Activated CD4-positive, alpha-beta T cell treated with anti-CD3 and anti-CD28 coated beads, Interleukin-2, amount 50 U/mL, for 48 hours (primary cell): ENCODE data around the gene CETP.
"Not testable (repeated sequence)": the region's sequence is repeated elsewhere in the genome, so short reads cannot be mapped to it uniquely, and the experiment has no call there.

ENCODE experiments used
- DNase-seq, 2 experiments: peaks; one replicate each; pipeline ENCODE4 v3.0.0-alpha.2; 2020

Gene CETP

DNA sequence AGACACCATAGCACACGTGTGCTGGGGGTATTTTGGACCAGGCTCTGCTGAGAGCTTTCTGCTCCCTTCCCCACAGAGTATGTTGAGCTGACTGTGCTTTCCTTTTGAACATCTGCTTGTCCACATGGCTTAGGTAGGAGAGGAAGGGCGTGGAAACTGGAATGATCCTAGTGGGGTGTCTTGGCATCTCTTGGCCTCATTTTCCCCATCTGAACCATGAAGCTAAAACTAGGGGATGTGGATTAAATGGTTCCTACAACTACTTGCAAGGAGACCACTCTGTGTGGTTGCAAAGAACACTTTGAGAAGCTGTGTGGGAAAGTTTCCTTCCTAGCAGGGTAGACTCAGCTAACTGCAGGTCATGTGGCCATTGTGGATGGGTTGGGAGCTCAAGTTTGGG, 20.9 kb downstream of the CETP start:
- DNase-seq, result no peak

DNA sequence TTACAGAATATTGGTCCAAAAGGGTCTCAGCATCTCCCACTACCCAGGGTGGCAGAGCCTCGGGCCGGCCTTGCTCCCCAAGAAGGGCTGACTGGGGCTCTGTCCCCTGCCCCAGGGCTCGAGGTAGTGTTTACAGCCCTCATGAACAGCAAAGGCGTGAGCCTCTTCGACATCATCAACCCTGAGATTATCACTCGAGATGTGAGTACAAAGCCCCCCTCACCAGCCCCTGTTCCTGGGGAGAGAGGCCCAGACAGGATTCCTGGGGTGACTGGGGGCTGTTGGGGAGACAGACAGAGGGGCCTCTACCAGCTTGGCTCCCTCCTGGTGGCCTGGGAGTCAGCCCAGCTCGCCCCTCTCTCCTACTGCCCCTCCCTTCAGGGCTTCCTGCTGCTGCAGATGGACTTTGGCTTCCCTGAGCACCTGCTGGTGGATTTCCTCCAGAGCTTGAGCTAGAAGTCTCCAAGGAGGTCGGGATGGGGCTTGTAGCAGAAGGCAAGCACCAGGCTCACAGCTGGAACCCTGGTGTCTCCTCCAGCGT, 21.5 kb downstream of the CETP start:
- no peak for DNase-seq

DNA sequence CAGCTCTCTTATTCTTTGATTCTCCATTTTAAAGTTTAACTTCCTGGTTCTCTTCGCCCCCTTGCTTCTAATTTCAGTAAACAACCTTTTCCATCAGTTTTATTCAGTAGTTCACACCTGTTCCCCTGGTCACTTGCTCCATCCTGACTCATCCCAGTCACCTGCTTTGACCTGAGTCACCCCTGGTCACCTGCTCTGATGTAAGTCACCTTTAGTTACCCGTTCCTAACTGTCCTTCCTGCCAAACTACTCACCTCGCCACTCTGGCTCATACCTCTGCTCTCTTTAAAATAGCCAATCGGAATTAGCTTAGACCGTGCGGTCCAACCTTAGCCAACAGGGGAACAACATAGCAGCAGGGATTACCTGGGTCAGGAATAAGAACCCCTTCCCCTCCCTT, 22.9 kb downstream of the CETP start:
- DNase-seq, result no peak

DNA sequence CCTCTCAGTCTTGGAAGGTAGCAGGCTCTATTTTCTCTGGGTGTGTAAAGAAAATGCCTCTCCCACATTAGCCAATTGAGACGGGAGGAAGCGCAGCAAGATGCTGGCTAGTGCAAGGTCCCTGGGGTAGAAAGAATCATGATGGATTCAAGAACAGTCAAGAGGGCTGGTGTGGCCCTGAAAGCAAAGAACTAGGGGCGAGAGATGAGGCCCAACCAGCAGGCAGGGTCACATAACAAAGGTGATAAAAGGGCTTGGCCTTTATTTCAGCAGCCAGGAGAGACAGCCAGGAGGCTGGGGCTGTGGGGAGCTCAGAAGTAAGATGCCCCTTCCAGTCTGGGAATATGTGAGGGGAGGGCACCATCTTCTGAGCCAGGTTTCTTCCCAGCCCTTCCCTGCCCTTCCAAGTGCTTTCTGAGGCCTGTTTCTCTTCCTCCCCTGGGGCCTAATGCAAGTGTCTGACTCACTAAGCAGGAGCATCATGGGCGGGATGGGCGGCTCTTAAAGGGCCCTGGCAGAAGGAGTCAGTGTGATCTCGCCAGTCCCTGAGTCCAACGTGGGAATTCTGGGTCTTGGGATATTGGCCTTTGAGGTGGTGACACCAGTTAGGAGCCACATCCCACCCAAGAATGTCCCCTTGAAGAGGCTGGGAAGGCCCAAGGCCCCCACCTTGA, 23.7 kb downstream of the CETP start:
- DNase-seq, result peak; percentile 33 to 50

DNA sequence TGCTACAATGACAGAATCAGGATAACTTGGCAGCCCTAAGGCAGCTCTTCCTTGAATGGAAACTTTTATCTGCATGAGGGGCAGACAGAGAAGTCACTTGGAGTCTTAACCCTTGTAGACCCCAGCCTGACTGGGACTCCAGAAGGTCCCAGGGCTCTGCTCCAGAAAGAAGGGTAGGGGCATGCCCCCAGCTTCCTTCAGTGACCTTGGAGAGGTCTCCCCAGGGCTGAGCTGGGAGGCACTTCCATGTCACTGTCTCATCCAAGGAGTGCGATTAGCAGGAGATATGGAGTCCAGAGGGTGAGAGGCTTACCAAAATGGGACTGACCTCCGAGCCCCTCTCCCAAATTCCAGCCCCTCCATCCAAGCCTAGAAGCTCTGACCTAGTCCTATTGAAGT, 24.2 kb downstream of the CETP start:
- no peak for DNase-seq

DNA sequence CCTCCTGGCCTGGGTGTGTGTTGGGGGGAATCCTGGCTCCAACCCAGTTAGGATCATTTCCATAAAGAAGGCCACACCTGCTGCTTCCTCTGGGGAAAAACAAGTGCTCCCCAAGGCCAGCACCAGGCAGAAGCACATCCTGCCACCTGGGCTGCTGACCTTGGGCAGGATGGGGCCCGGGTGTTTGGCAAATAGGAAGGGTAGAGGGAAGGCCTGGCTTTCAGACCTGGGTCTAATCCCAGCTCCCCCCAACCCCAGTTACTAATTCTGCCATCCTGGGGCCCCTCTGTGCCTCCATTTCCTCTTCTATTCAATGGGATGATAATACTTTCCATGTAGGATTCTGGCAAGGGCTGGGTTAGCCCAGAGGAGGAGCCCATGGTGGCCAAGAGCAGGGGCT, 24.6 kb downstream of the CETP start:
- no peak for DNase-seq

DNA sequence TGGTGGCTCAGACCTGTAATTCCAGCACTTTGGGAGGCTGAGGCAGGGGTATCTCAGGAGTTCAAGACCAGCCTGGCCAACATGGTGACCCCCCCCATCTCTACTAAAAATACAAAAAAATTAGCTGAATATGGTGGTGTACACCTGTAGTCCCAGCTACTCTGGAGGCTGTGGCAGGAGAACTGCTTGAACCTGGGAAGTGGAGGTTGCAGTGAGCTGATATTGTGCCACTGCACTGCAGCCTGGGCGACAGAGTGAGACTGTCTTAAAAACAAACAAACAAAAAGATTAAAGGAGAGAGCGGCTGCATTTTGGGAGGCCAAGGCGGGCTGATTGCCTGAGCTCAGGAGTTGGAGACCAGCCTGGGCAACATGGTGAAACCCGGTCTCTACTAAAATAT, 25.2 kb downstream of the CETP start:
- not testable (repeated sequence) for DNase-seq

DNA sequence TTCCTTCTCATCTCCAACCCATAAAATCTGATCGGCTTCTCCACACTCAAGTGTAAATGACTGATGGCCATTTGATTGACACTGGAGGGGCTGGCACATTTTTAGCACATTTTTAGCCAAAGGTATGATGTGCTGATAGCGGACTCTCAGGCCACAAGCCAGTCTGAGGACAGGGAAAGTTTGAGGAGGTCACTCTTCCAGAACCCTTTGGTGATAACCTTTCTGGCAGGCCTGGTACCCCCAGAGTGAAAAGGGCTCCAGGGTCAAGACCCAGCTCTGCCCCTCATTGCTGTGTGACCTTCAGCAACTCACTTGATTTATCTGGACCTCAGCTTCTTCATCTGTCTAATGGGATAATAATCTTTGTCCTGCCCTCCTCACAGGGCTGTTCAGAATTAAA, 25.9 kb downstream of the CETP start:
- DNase-seq, result no peak

DNA sequence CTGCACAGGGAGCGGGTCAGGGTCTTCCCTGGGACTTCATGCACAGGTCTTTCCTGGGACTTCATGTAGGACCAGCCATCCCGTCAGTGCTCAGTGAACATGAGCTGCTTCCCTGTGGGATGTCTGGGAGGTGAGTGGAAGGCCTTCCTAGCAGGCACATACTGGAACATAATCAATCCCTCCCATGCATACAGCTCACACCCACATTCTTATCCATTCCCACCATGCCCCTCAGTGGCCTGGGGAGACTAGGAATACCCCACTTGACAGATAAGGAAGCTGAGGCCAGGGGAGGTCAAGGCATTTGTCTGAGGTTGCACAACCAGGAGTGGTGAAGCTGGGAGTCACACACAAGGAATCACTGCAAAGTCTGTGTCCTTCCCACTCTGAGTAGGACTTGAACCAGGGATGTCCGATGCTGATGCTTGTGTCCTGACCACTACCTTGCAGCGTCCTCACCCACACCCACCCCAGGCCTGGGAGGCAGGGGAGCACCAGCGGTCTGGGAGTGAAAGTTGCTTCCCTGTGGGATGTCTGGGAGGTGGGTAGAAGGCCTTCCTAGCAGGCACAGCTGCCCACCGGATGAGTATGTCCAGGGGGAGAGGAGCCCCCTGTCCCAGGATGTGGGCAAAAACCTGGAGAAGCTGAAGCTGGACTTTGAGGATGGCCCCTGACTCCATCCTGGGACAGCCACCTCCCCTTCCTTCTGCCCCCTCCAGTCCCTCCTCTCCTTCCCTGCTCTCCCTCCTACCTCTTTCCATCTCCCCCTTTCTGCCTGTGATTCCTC, 26.6 kb downstream of the CETP start:
- no peak for DNase-seq

DNA sequence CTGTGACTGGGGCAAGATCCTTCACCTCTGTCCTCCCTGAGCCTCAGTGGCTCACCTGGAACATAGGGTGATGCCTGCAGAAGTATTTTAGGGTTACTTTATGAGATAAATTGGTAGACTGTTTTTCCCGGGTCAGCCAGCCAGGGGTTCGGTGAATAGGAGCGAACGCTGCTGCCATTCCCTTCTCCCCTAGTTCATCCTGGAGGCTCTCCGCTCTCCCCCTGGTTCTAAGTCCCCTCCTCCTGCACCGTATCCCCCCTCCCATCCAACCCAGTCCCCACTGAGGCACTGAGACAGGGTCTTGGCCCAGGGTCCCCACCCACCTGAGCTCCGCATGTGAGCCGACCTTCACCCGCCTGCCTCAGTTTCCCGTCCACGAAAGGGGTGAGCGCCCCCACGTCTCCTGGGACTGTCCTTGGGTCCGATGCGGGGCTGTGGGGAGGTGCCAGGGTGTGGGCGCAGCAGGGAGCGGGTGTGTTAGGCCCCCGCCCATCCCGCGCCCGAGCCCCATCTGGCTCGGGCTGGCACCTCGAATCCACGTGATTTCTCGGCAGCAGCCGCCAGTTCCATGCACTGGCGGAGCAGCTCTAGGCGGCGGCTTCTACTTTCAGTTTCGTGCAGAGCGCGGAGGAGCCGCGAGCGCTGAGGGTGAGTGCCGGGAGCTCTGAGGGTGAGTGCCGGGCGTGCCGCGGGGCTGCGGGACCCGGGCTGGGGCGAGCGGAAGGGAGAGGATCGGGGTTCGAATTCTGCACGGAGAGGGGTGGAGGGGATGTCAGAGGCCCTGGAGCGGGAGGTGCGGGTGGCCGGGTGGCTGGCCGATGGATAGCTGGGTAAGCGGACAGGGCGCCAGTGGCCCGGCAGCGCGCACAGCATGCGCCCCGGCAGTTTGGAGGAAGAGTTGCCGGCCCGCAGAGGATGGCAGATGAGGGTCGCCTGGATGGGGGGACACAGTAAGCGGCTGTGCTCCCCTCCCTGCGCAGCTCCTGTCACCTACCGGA, 27.5 kb downstream of the CETP start, which contains the start of gene NLRC5:
Gene NLRC5, plus strand, starts transcription at position 610 of the 998 bp plus-strand sequence. CDS start 31,156 bp downstream, outside the sequence.
- peak; percentile 91 to 93 for DNase-seq

DNA sequence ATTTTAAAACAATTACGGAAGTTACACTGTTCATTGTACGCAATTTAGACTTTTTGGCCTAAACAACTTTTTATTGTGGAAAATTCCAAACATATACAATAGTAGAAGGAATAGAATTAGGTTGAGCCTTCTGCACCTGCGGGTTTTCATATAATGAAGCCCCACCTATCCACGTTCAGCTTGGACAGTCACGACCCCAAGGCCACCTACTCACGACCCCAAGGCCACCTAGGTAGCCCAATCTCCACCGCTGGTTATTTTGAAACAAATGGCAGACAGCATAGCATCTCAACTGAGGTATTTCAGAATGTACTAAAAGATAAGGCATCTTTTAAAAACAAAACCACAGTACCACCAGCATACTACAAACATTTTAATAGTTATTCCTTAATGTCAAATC, 28.2 kb downstream of the CETP start:
- no peak for DNase-seq

DNA sequence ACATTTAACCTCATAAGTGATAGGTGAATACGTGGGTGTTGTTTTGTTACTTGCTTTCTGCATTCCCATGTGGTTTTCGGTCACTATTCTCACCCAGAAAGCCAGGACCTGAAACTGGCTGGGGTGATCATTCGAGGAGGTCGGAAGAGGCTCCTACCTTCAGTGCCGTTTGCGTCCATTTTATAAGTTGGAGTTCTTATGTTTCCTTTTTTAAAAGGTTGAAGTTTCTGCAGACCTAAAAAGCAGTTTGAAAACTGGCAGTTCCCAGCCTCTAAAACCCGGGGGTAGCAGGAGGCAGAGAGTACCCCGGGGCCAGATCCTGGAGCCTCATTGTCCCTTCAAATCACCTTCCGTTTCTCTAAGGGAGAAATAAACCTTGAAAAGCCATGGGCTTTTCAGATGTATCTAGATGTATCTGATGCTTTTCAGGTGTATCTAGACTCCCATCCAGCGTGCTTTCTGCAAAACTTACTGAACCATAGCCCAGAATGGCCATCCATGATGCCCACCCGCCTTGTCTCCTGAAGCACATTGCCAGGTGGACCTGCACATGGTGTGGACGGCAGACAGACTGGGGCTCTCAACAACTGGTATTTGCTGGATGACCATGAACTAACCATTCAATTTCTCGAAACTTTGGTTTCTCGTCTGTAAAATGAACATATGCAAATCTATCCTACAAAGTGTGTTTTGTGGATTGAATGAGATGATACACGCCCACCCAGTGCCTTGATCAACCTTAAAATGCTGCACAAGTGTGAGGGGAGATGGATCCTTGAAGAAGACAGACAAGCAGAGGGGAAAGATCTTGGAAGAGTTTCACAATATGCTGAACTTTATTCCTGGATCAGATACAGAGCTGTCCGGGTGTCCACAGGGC, 28.9 kb downstream of the CETP start:
- DNase-seq, result peak; percentile 41 to 55

DNA sequence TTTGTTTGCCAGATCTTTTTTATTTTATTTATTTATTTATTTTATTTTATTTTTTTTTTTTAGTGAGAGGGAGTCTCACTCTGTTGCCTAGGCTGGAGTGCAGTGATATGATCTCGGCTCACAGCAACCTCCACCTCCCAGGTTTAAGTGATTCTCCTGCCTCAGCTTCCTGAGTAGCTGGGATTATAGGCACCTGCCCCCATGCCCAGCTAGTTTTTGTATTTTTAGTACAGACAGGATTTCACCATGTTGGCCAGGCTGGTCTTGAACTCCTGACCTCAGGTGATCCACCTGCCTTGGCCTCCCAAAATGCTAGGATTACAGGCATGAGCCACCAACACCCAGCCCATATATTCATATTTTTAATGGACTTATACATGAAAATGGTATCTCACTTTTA, 30.7 kb downstream of the CETP start:
- not testable (repeated sequence) for DNase-seq

DNA sequence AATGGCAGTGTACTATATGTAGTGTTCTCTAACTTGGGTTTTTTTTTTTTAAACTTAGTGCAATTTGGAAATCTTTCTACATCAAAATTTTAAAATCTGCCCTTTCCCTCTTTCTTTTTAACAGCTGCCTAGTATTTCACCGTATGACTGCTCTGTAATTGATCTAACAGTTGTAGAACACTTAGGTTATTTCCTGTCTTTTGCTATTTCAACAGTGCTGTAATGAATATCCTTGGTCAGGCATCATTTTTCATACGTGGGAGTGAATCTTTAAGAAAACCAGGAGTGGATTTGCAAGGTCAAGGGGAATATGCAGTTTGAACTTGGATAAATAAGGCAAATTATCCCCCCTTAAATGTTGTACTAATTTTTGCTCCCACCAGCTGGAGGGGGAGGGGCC, 31.5 kb downstream of the CETP start:
- DNase-seq, result no peak

DNA sequence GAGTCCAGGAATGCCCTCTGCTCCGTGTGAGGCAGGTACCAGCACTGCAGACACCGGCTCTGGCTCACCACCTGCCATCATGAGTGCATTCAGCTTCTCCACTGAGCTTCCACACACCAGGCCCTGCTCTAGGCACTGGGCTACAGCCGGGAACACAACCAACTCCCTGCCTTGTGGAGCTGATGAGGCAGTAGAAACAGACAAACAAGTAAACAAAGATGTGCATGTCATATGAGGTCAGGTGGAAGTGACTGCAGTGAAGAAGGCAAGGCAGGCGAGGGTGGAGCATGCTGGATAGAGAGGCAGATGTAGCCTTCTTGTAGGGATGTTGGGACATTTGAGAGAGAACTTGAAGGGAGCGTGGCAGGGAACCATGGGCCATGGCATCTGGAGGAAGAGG, 32.6 kb downstream of the CETP start:
- no peak for DNase-seq

DNA sequence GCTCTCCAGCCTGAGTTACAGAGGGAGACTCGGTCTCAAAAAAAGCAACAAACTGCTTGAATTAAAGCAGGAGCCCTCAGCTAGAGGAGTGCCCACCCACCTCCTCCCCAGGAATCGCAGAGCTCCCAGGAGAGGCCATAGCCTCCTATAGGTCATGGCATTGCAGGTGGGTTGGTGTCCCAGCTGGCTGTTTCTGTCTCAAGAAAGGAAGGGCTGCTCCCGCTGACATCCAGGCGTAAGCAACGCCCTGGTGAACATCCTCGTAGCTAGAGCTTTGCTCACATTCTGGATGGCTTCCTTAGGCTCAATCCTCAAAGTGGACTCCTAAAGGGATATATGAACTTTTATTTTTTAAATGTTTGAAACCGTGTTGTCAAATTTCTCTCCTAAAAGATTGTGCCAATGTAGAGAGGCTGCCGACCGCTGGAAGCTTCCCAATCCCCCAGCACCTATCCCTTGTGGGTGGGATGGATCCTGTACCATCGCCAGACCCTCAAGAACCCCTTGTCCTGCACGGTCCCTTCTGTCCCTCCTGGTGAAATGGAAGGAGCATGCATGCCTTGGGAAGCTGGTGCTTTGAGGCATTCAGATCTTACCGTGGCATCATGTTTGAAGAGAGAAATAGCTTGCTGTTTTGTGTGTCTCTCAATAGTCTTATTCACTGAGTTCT, 33.5 kb downstream of the CETP start:
- DNase-seq, result no peak

DNA sequence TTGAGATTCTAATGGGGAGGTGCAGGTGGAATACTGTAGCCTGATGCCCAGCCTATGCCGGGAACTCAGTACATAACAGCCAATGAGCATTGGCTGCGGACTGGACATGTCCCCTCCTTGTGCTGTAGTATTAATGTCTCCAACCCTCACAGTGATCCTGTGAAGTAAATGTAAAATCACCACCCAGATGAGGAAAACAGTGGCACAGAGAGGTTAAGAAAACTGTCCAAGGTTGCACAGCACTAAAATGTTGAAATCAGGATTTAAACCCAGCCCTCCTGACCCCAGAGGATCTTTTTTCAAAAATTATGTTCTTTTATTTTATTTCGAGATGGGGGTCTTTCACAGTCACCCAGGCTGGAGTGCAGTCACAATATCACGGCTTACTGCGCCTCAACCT, 35.5 kb downstream of the CETP start:
- no peak for DNase-seq

DNA sequence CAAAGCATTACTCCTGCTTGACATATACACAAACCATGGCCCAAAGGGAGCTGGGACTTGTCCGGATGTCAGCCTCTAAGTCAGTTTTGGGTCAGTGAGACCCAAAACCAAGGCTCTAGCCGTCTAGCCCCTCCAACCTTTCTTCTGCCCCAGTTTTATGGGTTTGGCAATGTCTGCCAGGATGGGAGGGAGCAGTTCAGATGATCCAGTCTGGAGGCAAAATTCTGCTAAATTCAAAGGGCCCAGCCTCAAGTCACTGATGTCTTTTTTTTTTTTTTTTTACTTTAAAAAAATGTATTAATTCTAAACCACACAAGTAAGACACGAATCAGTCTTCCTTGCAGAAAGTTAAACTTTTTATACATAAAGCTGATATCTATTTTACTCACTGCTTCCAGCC, 36.2 kb downstream of the CETP start:
- DNase-seq, result no peak

DNA sequence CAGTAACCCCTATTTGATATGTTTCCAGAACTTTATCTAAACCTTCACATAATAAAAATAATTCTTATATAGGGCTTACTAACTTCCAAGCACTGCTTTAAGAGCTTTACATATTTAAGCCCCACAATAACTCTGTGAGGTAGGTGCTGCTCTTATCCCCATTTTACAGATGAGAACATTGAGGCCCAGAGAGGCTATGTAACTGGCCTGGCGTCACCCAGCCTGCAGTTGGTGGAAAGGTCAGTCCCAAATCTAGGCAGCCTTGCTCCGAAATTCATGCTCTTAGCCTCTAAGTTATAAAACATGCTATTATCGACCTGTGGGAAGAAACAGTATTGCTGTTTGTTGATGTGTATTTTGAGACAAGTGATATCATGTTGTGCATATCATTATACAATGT, 36.6 kb downstream of the CETP start:
- no peak for DNase-seq

DNA sequence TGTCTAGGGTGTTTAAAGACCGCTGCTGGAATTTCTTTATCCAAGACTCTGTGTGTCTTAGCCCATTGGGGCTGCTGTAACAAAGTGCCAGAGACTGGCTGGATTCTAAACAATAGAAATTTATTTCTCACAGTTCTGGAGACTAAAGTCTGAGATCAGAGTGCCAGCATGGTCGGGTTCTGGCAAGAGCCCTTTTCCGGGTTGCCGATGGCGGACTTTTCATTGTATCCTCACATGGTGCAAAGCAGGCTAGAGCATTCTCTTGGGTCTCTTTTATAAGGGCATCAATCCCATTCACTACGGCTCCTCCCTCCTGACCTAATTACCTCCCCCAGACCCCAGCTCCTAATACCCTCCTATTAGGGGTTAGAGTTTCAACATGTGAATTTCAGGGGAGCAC, 37.1 kb downstream of the CETP start:
- no peak for DNase-seq
